ENCODE results near the gene PHF11. TPM values are rescaled to one million over a fixed set of nuclear protein-coding genes. Genes with fewer than 3 reads are reported as not detected.

PHF11 gene
- total and polyA plus RNA-seq, 2 of the 13 experiments (the other 11 are each of a cell fraction or from before 2014, with no cell fraction given) = 15.8 to 22.0 TPM

DNA sequence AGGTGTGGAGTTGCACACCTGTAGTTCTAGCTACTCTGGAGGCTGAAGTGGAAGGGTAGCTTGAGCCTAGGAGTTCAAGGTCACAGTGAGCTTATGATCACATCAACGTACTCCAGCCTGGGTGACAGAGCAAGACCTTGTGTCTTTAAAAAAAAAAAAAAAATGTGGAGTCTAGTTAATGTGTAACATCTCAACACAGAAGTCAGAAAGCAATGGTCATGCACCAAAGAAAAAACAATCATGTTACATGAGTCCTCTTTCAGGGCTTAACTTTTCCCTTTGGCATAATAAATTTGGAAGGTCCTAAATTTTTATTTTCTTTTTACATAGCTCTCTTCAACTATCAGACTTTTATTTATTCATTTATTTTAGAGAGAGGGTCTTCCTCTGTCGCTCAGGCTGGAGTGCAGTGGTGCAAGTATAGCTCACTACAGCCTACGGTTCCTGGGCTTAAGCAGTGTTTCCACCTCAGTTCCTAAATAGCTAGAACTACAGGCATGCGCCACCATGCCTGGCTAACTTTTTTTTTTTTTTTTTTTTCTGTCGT, 29.4 kb upstream of the PHF11 start (continued):
- TF ChIP-seq, protein P1, sequence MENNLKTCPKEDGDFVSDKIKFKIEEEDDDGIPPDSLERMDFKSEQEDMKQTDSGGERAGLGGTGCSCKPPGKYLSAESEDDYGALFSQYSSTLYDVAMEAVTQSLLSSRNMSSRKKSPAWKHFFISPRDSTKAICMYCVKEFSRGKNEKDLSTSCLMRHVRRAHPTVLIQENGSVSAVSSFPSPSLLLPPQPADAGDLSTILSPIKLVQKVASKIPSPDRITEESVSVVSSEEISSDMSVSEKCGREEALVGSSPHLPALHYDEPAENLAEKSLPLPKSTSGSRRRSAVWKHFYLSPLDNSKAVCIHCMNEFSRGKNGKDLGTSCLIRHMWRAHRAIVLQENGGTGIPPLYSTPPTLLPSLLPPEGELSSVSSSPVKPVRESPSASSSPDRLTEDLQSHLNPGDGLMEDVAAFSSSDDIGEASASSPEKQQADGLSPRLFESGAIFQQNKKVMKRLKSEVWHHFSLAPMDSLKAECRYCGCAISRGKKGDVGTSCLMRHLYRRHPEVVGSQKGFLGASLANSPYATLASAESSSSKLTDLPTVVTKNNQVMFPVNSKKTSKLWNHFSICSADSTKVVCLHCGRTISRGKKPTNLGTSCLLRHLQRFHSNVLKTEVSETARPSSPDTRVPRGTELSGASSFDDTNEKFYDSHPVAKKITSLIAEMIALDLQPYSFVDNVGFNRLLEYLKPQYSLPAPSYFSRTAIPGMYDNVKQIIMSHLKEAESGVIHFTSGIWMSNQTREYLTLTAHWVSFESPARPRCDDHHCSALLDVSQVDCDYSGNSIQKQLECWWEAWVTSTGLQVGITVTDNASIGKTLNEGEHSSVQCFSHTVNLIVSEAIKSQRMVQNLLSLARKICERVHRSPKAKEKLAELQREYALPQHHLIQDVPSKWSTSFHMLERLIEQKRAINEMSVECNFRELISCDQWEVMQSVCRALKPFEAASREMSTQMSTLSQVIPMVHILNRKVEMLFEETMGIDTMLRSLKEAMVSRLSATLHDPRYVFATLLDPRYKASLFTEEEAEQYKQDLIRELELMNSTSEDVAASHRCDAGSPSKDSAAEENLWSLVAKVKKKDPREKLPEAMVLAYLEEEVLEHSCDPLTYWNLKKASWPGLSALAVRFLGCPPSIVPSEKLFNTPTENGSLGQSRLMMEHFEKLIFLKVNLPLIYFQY (CRISPR knock-in tag; IDR thresholded peaks at IDR 0.05; ENCODE audit: borderline replicate concordance) = no peak
- TF ChIP-seq, protein P2, sequence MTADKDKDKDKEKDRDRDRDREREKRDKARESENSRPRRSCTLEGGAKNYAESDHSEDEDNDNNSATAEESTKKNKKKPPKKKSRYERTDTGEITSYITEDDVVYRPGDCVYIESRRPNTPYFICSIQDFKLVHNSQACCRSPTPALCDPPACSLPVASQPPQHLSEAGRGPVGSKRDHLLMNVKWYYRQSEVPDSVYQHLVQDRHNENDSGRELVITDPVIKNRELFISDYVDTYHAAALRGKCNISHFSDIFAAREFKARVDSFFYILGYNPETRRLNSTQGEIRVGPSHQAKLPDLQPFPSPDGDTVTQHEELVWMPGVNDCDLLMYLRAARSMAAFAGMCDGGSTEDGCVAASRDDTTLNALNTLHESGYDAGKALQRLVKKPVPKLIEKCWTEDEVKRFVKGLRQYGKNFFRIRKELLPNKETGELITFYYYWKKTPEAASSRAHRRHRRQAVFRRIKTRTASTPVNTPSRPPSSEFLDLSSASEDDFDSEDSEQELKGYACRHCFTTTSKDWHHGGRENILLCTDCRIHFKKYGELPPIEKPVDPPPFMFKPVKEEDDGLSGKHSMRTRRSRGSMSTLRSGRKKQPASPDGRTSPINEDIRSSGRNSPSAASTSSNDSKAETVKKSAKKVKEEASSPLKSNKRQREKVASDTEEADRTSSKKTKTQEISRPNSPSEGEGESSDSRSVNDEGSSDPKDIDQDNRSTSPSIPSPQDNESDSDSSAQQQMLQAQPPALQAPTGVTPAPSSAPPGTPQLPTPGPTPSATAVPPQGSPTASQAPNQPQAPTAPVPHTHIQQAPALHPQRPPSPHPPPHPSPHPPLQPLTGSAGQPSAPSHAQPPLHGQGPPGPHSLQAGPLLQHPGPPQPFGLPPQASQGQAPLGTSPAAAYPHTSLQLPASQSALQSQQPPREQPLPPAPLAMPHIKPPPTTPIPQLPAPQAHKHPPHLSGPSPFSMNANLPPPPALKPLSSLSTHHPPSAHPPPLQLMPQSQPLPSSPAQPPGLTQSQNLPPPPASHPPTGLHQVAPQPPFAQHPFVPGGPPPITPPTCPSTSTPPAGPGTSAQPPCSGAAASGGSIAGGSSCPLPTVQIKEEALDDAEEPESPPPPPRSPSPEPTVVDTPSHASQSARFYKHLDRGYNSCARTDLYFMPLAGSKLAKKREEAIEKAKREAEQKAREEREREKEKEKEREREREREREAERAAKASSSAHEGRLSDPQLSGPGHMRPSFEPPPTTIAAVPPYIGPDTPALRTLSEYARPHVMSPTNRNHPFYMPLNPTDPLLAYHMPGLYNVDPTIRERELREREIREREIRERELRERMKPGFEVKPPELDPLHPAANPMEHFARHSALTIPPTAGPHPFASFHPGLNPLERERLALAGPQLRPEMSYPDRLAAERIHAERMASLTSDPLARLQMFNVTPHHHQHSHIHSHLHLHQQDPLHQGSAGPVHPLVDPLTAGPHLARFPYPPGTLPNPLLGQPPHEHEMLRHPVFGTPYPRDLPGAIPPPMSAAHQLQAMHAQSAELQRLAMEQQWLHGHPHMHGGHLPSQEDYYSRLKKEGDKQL (CRISPR knock-in tag; IDR thresholded peaks at IDR 0.05; ENCODE audit: low read depth) = no peak
- TF ChIP-seq, protein P3, sequence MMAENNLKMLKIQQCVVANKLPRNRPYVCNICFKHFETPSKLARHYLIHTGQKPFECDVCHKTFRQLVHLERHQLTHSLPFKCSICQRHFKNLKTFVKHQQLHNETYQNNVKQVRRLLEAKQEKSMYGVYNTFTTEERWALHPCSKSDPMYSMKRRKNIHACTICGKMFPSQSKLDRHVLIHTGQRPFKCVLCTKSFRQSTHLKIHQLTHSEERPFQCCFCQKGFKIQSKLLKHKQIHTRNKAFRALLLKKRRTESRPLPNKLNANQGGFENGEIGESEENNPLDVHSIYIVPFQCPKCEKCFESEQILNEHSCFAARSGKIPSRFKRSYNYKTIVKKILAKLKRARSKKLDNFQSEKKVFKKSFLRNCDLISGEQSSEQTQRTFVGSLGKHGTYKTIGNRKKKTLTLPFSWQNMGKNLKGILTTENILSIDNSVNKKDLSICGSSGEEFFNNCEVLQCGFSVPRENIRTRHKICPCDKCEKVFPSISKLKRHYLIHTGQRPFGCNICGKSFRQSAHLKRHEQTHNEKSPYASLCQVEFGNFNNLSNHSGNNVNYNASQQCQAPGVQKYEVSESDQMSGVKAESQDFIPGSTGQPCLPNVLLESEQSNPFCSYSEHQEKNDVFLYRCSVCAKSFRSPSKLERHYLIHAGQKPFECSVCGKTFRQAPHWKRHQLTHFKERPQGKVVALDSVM (CRISPR knock-in tag; IDR thresholded peaks at IDR 0.05) = no peak
- TF ChIP-seq, protein P4, sequence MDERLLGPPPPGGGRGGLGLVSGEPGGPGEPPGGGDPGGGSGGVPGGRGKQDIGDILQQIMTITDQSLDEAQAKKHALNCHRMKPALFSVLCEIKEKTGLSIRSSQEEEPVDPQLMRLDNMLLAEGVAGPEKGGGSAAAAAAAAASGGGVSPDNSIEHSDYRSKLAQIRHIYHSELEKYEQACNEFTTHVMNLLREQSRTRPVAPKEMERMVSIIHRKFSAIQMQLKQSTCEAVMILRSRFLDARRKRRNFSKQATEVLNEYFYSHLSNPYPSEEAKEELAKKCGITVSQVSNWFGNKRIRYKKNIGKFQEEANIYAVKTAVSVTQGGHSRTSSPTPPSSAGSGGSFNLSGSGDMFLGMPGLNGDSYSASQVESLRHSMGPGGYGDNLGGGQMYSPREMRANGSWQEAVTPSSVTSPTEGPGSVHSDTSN (CRISPR knock-in tag; IDR thresholded peaks at IDR 0.05) = no peak
- TF ChIP-seq NFIB (CRISPR knock-in tag; IDR thresholded peaks at IDR 0.05; ENCODE audit: borderline replicate concordance) = no peak
- no peak for TF ChIP-seq ZNF746 (CRISPR knock-in tag; IDR thresholded peaks at IDR 0.05)
- TF ChIP-seq, protein P5, sequence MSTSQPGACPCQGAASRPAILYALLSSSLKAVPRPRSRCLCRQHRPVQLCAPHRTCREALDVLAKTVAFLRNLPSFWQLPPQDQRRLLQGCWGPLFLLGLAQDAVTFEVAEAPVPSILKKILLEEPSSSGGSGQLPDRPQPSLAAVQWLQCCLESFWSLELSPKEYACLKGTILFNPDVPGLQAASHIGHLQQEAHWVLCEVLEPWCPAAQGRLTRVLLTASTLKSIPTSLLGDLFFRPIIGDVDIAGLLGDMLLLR (CRISPR knock-in tag; IDR thresholded peaks at IDR 0.05) = no peak
- TF ChIP-seq RORA (CRISPR knock-in tag; IDR thresholded peaks at IDR 0.05) = no peak
- TF ChIP-seq JDP2 (CRISPR knock-in tag; IDR thresholded peaks at IDR 0.05; ENCODE audit: borderline replicate concordance) = no peak
- no peak for TF ChIP-seq ZNF775 (CRISPR knock-in tag; IDR thresholded peaks at IDR 0.05; ENCODE audit: borderline replicate concordance)
- no peak for TF ChIP-seq SSRP1 (CRISPR knock-in tag; IDR thresholded peaks at IDR 0.05)
- TF ChIP-seq, protein P6, sequence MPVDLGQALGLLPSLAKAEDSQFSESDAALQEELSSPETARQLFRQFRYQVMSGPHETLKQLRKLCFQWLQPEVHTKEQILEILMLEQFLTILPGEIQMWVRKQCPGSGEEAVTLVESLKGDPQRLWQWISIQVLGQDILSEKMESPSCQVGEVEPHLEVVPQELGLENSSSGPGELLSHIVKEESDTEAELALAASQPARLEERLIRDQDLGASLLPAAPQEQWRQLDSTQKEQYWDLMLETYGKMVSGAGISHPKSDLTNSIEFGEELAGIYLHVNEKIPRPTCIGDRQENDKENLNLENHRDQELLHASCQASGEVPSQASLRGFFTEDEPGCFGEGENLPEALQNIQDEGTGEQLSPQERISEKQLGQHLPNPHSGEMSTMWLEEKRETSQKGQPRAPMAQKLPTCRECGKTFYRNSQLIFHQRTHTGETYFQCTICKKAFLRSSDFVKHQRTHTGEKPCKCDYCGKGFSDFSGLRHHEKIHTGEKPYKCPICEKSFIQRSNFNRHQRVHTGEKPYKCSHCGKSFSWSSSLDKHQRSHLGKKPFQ (CRISPR knock-in tag; IDR thresholded peaks at IDR 0.05; ENCODE audit: insufficient replicate concordance) = no peak

Data from HepG2 (cell line).